Breast epithelium (tissue), 4 donors: ENCODE results near the gene NEURL1. TPM values are rescaled to one million over a fixed set of nuclear protein-coding genes. Genes with fewer than 3 reads are reported as not detected.

ENCODE experiments used
- DNase-seq, 2 donors: peaks; one replicate each; pipeline ENCODE4 v3.0.0-alpha.2; 2019; ENCODE audit warnings: low spot score in 2 of 2
- H3K27ac ChIP-seq, 2 donors: fragments of 200-600 bp; sonication (generic) in 1 of 2; one replicate each; pipeline ENCODE4 v1.5.1; 2016 to 2019; ENCODE audit warnings: mild to moderate bottlenecking in 1 of 2
- H3K27me3 ChIP-seq, 2 donors: fragments of 200-600 bp; sonication (generic) in 1 of 2; one replicate each; pipeline versions ENCODE4 v1.5.1 to v1.6.0; 2017 to 2019; ENCODE audit warnings: control low read depth in 1 of 2, mild to moderate bottlenecking in 1 of 2
- H3K36me3 ChIP-seq: fragments of 200-600 bp; one replicate; pipeline ENCODE4 v1.5.1; 2019
- H3K4me1 ChIP-seq, 2 donors: fragments of 200-600 bp; sonication (generic); one replicate each; pipeline ENCODE4 v1.5.1; 2016 to 2019; ENCODE audit warnings: control low read depth in 1 of 2
- H3K4me3 ChIP-seq, 3 donors: fragments of 200-600 bp; sonication (generic); 1 replicate in 2 of 3; 2 replicates in 1 of 3; pipeline ENCODE4 v1.5.1; 2016 to 2019; ENCODE audit warnings: mild to moderate bottlenecking in 3 of 3, moderate library complexity in 2 of 3
- H3K9me3 ChIP-seq, 2 donors: fragments of 200-600 bp; sonication (generic) in 1 of 2; one replicate each; pipeline ENCODE4 v1.5.1; 2016 to 2019; ENCODE audit warnings: control low read depth in 1 of 2
- POLR2A ChIP-seq: fragments of 450-650 bp; IDR thresholded peaks from one replicate; pipeline ENCODE4 v1.6.1; 2016; ENCODE audit warnings: antibody characterized with exemption, mild to moderate bottlenecking, moderate library complexity
- POLR2AphosphoS5 ChIP-seq, 3 donors: sonication (generic); formaldehyde crosslinking; IDR thresholded peaks; one replicate each; pipeline ENCODE4 v1.6.1; 2017; ENCODE audit warnings: antibody characterized with exemption in 3 of 3
- intact Hi-C: fragments of 100-400 bp; cut with DNase I; formaldehyde crosslinking; loops from one replicate; pipeline ENCODE4 v1.15.1; 2023; ENCODE audit warnings: low total_unique reads
- total RNA-seq, 3 donors: library from RNA; depleted of rRNA; stranded (reverse); fragments of >200 nt; gene quantifications; one replicate each; pipeline ENCODE4 v1.1.0, GENCODE V29; 2016
- TF ChIP-seq, protein P1 (sequence below), 3 donors: fragments of 450-650 bp; IDR thresholded peaks; one replicate each; pipeline ENCODE4 v1.5.1; 2016 to 2017; ENCODE audit warnings: antibody characterized with exemption in 3 of 3, mild to moderate bottlenecking in 3 of 3, moderate library complexity in 3 of 3

Gene NEURL1
- total RNA-seq, 3 donors from 2014 or later, result 0.16 to 1.5 (median 0.33) TPM

DNA sequence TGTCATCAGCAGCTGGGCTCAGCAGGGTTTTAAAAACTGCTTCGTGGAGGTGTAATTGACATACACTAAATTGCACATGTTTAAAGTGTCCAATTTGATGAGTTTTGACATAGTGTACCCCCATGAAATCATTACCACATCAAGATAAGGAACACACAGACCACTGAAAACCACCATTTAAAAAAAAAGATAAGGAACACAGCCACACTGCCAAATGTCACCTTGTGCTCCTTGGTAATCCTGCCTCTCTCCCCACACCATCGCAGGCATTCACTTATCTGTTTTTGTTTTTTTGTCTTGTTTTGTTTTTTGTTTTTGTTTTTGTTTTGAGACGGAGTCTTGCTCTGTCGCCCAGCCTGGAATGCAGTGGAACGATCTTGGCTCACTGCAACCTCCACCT, 75.0 kb downstream of the NEURL1 start:
- H3K36me3 ChIP-seq, result no peaks in the 10 kb centered on the region
- TF ChIP-seq, protein P1, sequence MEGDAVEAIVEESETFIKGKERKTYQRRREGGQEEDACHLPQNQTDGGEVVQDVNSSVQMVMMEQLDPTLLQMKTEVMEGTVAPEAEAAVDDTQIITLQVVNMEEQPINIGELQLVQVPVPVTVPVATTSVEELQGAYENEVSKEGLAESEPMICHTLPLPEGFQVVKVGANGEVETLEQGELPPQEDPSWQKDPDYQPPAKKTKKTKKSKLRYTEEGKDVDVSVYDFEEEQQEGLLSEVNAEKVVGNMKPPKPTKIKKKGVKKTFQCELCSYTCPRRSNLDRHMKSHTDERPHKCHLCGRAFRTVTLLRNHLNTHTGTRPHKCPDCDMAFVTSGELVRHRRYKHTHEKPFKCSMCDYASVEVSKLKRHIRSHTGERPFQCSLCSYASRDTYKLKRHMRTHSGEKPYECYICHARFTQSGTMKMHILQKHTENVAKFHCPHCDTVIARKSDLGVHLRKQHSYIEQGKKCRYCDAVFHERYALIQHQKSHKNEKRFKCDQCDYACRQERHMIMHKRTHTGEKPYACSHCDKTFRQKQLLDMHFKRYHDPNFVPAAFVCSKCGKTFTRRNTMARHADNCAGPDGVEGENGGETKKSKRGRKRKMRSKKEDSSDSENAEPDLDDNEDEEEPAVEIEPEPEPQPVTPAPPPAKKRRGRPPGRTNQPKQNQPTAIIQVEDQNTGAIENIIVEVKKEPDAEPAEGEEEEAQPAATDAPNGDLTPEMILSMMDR (IDR thresholded peaks at IDR 0.05), result no peak
- TF ChIP-seq POLR2AphosphoS5 (IDR thresholded peaks at IDR 0.05) (no peak), POLR2A (no peak)

DNA sequence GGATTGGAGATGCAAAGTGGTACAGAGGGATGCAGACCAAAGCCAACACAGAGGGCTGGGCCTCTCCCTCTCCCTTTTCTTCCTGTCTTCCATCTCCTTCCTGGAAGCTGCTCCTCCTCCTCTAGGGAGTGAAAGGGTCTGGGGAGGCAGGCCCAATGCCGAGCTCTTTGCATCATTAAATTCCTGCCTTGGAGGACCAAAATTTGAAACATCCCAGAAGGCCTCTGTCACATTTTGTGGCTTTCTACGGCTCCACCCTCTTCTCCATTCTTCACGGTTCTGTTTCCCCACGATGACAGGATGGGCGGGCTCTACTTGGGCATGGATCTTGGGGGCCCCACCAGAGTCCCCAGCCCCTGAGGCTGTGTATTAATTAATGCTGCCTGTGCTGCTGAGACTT, 76.4 kb downstream of the NEURL1 start:
- DNase-seq, result no peak
- TF ChIP-seq, protein P1 (IDR thresholded peaks at IDR 0.05), result no peak
- TF ChIP-seq POLR2AphosphoS5 (IDR thresholded peaks at IDR 0.05) (no peak), POLR2A (no peak)
- intact Hi-C loops, result no loop called here
- no peaks in the 10 kb centered on the region for H3K36me3 ChIP-seq
- H3K27ac ChIP-seq, result no peak overlapping the region
- H3K4me3 ChIP-seq, result no peak overlapping the region
- H3K9me3 ChIP-seq, result no peaks in the 10 kb centered on the region
- no peaks in the 10 kb centered on the region for H3K4me1 ChIP-seq
- no peaks in the 10 kb centered on the region for H3K27me3 ChIP-seq

More for the DNA sequence above, 75.0 kb downstream of the NEURL1 start:
- no peak for DNase-seq
- Histone ChIP-seq H3K27me3 (no peaks in the 10 kb centered on the region), H3K9me3 (no peaks in the 10 kb centered on the region), H3K4me3 (no peak overlapping the region), H3K4me1 (no peaks in the 10 kb centered on the region), H3K27ac (no peak overlapping the region)
- intact Hi-C loops, result no loop called here

DNA sequence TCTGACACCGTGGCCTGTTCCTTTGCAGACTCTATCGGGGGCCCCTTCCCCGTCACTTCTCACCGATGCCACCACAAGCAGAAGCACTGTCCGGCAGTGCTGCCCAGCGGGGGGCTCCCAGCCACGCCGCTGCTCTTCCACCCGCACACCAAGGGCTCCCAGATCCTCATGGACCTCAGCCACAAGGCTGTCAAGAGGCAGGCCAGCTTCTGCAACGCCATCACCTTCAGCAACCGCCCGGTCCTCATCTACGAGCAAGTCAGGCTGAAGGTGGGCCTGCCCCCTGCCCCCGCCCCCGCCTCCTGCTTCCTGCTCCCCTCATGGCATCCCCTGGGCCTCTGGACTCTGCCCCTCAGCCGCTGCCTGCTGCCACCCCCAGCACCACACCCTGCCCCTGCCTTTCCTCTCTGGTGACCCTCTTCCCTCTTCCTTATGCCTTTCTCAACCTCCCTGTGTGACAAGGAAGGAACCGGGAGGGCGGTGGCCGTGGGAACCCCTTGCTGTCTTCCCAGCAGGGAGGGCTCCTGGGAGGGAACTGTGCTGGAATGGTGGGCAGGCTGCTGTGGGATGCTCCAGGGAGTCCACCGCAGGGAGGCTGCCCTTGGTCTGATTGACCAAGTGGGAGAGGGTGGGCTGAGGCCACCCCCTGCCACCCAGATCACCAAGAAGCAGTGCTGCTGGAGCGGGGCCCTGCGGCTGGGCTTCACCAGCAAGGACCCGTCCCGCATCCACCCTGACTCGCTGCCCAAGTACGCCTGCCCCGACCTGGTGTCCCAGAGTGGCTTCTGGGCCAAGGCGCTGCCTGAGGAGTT, 77.5 kb downstream of the NEURL1 start:
- intact Hi-C loops, result no loop called here
- Histone ChIP-seq H3K36me3 (no peaks in the 10 kb centered on the region), H3K27me3 (no peaks in the 10 kb centered on the region), H3K27ac (no peak overlapping the region), H3K9me3 (no peaks in the 10 kb centered on the region), H3K4me3 (no peak overlapping the region), H3K4me1 (no peaks in the 10 kb centered on the region)
- TF ChIP-seq POLR2A, result no peak
- TF ChIP-seq POLR2AphosphoS5 (IDR thresholded peaks at IDR 0.05), result no peak
- TF ChIP-seq, protein P1 (IDR thresholded peaks at IDR 0.05), result no peak
- no peak for DNase-seq

DNA sequence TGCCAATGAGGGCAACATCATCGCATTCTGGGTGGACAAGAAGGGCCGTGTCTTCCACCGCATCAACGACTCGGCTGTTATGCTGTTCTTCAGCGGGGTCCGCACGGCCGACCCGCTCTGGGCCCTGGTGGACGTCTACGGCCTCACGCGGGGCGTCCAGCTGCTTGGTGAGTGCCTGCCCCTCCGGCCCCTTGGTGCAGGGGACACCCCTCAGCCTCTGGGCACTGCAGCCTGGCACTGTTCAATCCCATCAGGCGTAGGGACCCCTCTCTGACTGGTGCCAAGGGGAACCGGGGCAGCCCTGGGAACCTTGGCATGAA, 78.1 kb downstream of the NEURL1 start:
- no peaks in the 10 kb centered on the region for H3K27me3 ChIP-seq
- DNase-seq, result no peak
- intact Hi-C loops, result no loop called here
- H3K4me1 ChIP-seq, result no peaks in the 10 kb centered on the region
- H3K27ac ChIP-seq, result no peak overlapping the region
- H3K9me3 ChIP-seq, result no peaks in the 10 kb centered on the region
- no peak for TF ChIP-seq POLR2A
- TF ChIP-seq, protein P1 (IDR thresholded peaks at IDR 0.05), result no peak
- no peak for TF ChIP-seq POLR2AphosphoS5 (IDR thresholded peaks at IDR 0.05)
- no peak overlapping the region for H3K4me3 ChIP-seq
- no peaks in the 10 kb centered on the region for H3K36me3 ChIP-seq

DNA sequence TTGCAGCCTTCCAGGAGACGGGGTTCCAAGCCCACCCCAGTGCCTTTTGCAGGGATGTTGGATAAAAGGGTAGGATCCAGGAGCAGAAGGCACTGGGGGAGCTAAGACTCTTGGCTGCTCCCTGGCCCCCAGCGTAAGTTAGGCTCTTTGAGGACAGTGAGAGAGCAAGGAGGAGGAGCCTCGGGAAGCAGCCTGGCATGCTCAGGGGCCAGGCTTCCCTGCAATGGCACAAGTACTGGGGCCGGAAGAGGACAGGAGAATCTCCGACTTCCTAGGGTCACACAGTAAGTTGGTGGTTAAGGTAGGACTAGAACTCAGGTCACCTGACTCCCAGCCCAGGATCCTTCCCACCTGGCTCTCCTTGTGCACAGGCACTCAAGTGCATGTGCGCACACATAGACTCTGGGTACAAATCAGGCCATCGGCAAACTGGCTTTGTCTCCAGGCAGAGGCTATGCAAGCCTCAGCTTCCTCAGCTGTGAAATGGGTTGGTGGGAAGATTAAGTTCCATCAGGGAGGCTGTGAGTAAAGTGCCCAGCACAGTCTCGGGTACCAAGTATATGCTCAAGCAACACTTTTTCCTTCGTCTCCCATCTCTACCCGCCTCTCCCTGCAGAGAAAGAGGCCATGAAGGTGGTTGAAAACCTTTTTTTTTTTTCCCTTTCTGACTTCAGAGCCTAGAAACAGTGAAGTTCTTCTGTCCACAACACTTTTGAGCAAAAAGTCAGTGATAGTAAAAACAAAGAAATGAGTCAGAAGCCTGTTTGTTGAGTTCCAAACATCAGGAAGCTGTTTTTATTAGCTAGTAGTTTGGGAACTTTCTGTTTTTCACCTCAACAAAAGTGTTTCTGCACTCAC, 79.1 kb downstream of the NEURL1 start:
- Histone ChIP-seq H3K9me3 (no peaks in the 10 kb centered on the region), H3K4me1 (no peaks in the 10 kb centered on the region), H3K27me3 (no peaks in the 10 kb centered on the region), H3K36me3 (no peaks in the 10 kb centered on the region), H3K27ac (no peak overlapping the region), H3K4me3 (no peak overlapping the region)
- TF ChIP-seq POLR2AphosphoS5 (IDR thresholded peaks at IDR 0.05) (no peak), POLR2A (no peak)
- TF ChIP-seq, protein P1 (IDR thresholded peaks at IDR 0.05), result no peak
- intact Hi-C loops, result no loop called here
- DNase-seq, result no peak
